GM15510 (cell line): Measurements from ENCODE around the gene MALT1.

Experiments used
- POLR2A ChIP-seq: IDR thresholded peaks from 3 replicates; pipeline ENCODE4 v1.6.1; 2011; ENCODE audit warnings: borderline replicate concordance; ENCODE audit not compliant: insufficient read length; ENCODE audit errors: extremely low read depth

Gene MALT1

DNA sequence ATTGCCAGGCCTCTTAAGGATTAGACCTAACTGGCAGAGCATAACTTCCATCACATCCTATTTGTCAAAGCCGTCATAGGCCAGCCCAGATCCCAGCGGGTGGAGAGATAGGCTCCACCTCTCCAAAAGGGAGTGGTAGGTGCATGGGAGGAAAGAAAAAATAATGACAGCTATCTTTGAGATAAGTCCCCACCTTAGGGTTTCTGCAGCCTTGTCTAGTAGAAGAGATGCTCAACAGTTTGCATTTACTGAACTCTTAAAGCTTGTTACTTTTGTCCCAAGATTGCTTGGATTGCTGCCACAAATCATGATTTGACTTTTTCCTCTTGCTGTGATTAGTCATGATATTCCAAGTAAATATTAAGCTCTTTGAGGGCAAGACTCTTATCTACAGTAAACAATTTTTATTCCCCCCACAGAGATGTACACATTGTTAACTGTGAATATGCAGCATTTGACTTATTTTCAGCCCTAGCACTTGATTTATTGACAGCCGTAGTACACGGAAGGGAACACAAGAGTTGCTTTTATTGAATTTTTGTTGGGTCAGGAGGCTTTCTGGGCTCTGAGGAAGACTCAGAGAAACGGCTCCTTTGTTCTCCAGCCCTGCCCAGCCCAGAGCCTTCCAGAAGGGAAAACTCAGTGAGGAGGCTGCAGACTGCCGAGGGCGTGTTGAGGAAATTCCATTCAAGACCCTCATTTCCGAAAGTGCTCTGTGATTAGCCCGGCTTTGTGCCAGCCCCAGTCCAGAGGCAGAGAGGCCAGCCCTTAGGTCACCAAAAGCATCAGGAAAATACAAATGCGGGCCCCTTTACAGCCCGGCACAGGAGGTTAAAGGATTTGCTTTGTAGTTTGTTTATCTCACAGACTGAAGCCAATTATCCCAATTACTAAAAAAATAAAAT is 118.0 kb downstream of the MALT1 start:
- no peak for TF ChIP-seq POLR2A

DNA sequence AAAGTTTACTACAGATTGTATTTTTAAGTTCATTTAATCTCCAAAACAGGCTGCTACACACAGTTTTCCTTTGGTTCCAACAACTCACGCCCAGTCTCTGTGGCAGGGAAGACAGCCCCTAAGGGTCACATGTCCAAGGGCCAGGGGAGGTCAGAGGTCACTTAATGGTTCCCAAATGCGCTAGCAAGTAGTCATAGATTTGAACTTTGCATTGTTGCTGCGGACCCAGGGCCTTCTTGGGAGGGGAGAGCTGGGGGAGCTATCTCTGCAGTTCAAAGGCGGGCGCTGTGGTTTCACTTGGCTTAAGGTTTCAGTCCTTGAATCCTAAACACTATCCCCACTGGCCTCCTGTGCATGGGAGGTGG is 118.6 kb downstream of the MALT1 start:
- no peak for TF ChIP-seq POLR2A

DNA sequence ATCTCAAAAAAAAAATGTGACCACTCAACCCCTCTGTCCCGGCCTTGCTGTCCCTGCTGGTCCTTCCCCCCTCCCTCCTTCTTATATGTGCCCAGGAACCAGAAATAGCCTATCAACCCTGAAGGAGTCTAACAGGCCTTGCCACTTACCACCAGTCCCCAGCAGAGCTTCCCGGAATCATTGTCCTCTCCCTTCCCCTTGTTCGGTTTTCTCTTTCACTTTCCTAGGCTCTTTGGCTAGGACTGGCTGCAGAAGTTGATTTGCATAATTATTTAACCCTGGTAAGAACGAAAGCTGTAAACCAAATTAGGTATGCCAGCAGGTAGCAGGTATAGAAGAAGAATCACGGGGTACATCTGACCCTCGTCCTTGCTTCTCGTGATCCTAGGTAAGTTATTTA is 120.8 kb downstream of the MALT1 start:
- no peak for TF ChIP-seq POLR2A

DNA sequence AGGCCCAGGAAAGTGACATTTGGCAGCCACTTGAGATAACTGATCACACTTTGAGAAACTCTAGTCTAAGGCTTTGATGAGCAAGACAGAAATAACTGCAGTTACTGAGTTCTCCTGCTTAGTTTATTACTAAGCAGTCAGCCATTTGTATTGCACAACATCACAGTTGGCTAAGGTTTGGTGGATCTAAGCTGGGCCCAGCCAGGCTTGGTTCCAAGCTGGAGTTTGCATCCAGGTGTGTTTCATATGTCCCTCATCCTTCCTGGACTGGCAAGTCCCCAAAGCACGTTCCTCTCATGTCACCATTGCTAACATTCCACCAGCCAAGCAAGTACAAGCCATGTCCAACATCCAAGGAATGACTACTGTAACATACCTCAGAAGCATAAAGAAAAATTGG is 122.1 kb downstream of the MALT1 start:
- TF ChIP-seq POLR2A: no peak

DNA sequence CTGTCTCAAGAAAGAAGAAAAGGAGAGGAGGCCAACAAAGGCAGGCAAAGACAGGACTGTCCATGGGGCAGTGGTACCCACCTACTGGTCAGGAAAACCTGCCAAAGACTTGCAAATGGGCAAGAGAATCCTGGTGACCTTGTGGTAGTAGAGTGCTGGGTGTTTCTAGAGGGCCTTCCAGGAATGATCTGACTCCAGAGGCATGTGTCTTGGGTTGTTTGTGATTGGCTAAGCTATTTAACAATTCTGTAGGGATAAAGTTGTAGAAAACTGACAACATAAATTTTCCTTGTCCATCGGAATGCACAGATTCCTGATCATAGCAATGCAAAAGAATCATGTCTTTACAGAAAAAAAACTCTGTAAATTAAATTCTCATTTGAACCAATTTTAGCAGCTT is 125.0 kb downstream of the MALT1 start:
- TF ChIP-seq POLR2A: no peak

DNA sequence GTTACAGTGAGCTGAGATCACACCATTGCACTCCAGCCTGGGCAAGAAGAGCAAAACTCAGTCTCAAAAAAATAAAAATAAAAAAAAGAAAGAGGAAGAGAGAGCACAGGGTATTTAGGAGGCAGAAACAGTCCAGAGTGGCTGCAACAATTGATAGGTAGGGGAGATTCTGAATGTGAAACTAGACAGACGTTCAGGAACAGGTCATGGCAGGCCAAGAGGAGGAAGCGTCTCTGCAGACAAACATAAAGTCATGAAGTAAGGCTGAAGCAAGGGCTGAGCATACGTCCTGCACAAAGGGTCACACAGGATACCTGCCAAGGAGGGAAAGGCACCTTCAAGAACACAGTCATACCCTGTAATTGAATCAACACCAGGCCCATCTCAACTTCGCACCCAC is 129.3 kb downstream of the MALT1 start:
- no peak for TF ChIP-seq POLR2A

DNA sequence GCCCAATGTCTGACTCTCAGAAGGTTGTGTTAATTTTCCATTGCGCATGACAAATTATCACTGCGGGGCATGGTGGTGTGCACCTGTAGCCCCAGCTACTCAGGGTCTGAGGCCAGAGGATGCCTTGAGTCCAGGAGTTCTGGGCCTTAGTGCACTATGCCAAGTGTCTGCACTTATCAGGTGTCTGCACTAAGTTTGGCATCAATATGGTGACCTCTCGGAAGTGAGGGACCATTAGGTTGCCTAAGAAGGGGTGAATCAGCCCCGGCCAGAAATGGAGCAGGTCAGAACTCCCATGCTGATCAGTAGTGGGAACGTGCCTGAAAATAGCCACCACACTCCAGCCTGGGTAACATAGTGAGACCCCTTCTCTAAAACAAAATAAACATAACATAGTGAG is 131.7 kb downstream of the MALT1 start:
- TF ChIP-seq POLR2A: no peak

DNA sequence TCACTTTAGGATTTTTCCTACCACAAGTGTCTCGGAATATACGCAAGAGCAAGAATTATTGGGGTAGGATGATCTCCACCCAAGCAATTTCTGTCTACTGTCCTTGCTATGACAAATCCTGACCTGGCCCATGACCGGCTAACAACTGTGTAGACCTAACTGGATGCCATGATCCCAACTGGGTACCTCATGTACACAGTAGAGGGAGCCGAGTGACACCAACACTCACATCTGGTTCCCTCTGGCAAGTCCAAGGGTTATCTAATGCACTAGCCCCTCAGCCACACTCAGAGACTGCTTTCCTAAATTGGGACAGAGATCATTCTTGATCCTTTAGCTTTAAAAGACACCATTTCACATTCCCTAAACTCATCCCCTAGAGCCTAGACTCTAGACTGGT is 132.7 kb downstream of the MALT1 start:
- TF ChIP-seq POLR2A: no peak
